ENCODE measurements around the gene TSSK3.
A peak's percentile ranks its signal among the peaks of the same experiment; 100 is the strongest.

GRCh38 chr1:32351399-32352238, 10.7 kb upstream of the TSSK3 start:
- no peak for TF ChIP-seq FOSL1 (IDR thresholded peaks at IDR 0.05; ENCODE audit: low read depth)
- peak; percentile 4; the same call in 1 of the 2 replicates for TF ChIP-seq SP1 (IDR thresholded peaks at IDR 0.05; ENCODE audit: low read depth)
- TF ChIP-seq POLR2AphosphoS5 (IDR thresholded peaks at IDR 0.05; ENCODE audit: low read depth, low read length) = peak; percentile 85
- TF ChIP-seq CTCF (IDR thresholded peaks at IDR 0.05 in 2 of 3, conservative IDR thresholded peaks at IDR 0.05 in 1 of 3; ENCODE audit: borderline replicate concordance in 1 of 3, insufficient read depth in 1 of 3, low read depth in 2 of 3, low read length in 2 of 3) = no peak
- TF ChIP-seq JUND (IDR thresholded peaks at IDR 0.05) = no peak
- no peak for TF ChIP-seq TCF7L2 (IDR thresholded peaks at IDR 0.05; ENCODE audit: borderline replicate concordance, extremely low read depth, insufficient read depth, insufficient read length)
- peak; percentile 60 for TF ChIP-seq POLR2A (IDR thresholded peaks at IDR 0.05; ENCODE audit: borderline replicate concordance, extremely low read depth, insufficient read depth, insufficient read length)
- TF ChIP-seq EZH2 (IDR thresholded peaks at IDR 0.05) = no peak
- no peak for TF ChIP-seq RAD21 (IDR thresholded peaks at IDR 0.05; ENCODE audit: low read depth)
- TF ChIP-seq CEBPB (IDR thresholded peaks at IDR 0.05; ENCODE audit: low read depth) = no peak
- TF ChIP-seq, protein P1, sequence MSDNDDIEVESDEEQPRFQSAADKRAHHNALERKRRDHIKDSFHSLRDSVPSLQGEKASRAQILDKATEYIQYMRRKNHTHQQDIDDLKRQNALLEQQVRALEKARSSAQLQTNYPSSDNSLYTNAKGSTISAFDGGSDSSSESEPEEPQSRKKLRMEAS (IDR thresholded peaks at IDR 0.05) = no peak
- TF ChIP-seq, protein P2, sequence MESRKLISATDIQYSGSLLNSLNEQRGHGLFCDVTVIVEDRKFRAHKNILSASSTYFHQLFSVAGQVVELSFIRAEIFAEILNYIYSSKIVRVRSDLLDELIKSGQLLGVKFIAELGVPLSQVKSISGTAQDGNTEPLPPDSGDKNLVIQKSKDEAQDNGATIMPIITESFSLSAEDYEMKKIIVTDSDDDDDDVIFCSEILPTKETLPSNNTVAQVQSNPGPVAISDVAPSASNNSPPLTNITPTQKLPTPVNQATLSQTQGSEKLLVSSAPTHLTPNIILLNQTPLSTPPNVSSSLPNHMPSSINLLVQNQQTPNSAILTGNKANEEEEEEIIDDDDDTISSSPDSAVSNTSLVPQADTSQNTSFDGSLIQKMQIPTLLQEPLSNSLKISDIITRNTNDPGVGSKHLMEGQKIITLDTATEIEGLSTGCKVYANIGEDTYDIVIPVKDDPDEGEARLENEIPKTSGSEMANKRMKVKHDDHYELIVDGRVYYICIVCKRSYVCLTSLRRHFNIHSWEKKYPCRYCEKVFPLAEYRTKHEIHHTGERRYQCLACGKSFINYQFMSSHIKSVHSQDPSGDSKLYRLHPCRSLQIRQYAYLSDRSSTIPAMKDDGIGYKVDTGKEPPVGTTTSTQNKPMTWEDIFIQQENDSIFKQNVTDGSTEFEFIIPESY (IDR thresholded peaks at IDR 0.05; ENCODE audit: extremely low read depth, insufficient replicate concordance, low read length) = no peak
- no peak for TF ChIP-seq YY1 (IDR thresholded peaks at IDR 0.05; ENCODE audit: extremely low read depth, insufficient replicate concordance, low read depth, low read length)

Measured in HCT116 (cell line).